ENCODE measurements around the gene LCP1.

Gene LCP1

GRCh38 chr13:46134494-46134893, 47.5 kb downstream of the LCP1 start:
- Histone ChIP-seq H3K27me3 (ENCODE audit: control insufficient read depth in 5 of 5, insufficient read depth in 4 of 5, low read length in 5 of 5) (no peaks in the 10 kb centered on the region), H3K9ac (ENCODE audit: low read length in 5 of 5) (no peak overlapping the region), H3K9me3 (ENCODE audit: control insufficient read depth in 5 of 5, low read length in 5 of 5) (no peaks in the 10 kb centered on the region), H3K27ac (ENCODE audit: low read depth, low read length) (no peak overlapping the region), H3K4me1 (ENCODE audit: control insufficient read depth in 5 of 5, insufficient read depth in 5 of 5, low read length in 5 of 5) (no peaks in the 10 kb centered on the region), H3K36me3 (ENCODE audit: control insufficient read depth in 5 of 5, insufficient read depth in 5 of 5, low read length in 5 of 5) (peaks cover 0 to 48% (median 0%) of the 10 kb centered on the region in 5 donors), H3K4me3 (ENCODE audit: low read depth in 1 of 5, low read length in 5 of 5) (no peak overlapping the region)

GRCh38 chr13:46132109-46132508, 49.9 kb downstream of the LCP1 start:
- no peak overlapping the region for H3K9ac ChIP-seq (ENCODE audit: low read length in 5 of 5)
- peaks cover 0 to 44% (median 0%) of the 10 kb centered on the region in 5 donors for H3K36me3 ChIP-seq (ENCODE audit: control insufficient read depth in 5 of 5, insufficient read depth in 5 of 5, low read length in 5 of 5)
- no peaks in the 10 kb centered on the region for H3K4me1 ChIP-seq (ENCODE audit: control insufficient read depth in 5 of 5, insufficient read depth in 5 of 5, low read length in 5 of 5)
- no peak overlapping the region for H3K27ac ChIP-seq (ENCODE audit: low read depth, low read length)
- no peaks in the 10 kb centered on the region for H3K27me3 ChIP-seq (ENCODE audit: control insufficient read depth in 5 of 5, insufficient read depth in 4 of 5, low read length in 5 of 5)
- no peaks in the 10 kb centered on the region for H3K9me3 ChIP-seq (ENCODE audit: control insufficient read depth in 5 of 5, low read length in 5 of 5)
- H3K4me3 ChIP-seq (ENCODE audit: low read depth in 1 of 5, low read length in 5 of 5) = no peak overlapping the region

- H3K4me3 ChIP-seq (ENCODE audit: low read depth in 1 of 5, low read length in 5 of 5) = no peak overlapping the region
- no peaks in the 10 kb centered on the region for H3K9me3 ChIP-seq (ENCODE audit: control insufficient read depth in 5 of 5, low read length in 5 of 5)
- H3K27ac ChIP-seq (ENCODE audit: low read depth, low read length) = no peak overlapping the region
- H3K9ac ChIP-seq (ENCODE audit: low read length in 5 of 5) = no peak overlapping the region
- no peaks in the 10 kb centered on the region for H3K27me3 ChIP-seq (ENCODE audit: control insufficient read depth in 5 of 5, insufficient read depth in 4 of 5, low read length in 5 of 5)
- H3K36me3 ChIP-seq (ENCODE audit: control insufficient read depth in 5 of 5, insufficient read depth in 5 of 5, low read length in 5 of 5) = peaks cover 0 to 43% (median 0%) of the 10 kb centered on the region in 5 donors
- H3K4me1 ChIP-seq (ENCODE audit: control insufficient read depth in 5 of 5, insufficient read depth in 5 of 5, low read length in 5 of 5) = no peaks in the 10 kb centered on the region
Measured at GRCh38 chr13:46131705-46132104, 50.3 kb downstream of the LCP1 start.

GRCh38 chr13:46129955-46130618, 51.9 kb downstream of the LCP1 start:
- Histone ChIP-seq H3K9me3 (ENCODE audit: control insufficient read depth in 5 of 5, low read length in 5 of 5) (no peaks in the 10 kb centered on the region), H3K4me3 (ENCODE audit: low read depth in 1 of 5, low read length in 5 of 5) (no peak overlapping the region), H3K27ac (ENCODE audit: low read depth, low read length) (no peak overlapping the region), H3K4me1 (ENCODE audit: control insufficient read depth in 5 of 5, insufficient read depth in 5 of 5, low read length in 5 of 5) (peaks cover 0 to 10% (median 0%) of the 10 kb centered on the region in 5 donors), H3K36me3 (ENCODE audit: control insufficient read depth in 5 of 5, insufficient read depth in 5 of 5, low read length in 5 of 5) (peaks cover 0 to 29% (median 0%) of the 10 kb centered on the region in 5 donors), H3K9ac (ENCODE audit: low read length in 5 of 5) (no peak overlapping the region), H3K27me3 (ENCODE audit: control insufficient read depth in 5 of 5, insufficient read depth in 4 of 5, low read length in 5 of 5) (no peaks in the 10 kb centered on the region)

GRCh38 chr13:46129124-46129523, 52.9 kb downstream of the LCP1 start:
- no peak overlapping the region for H3K27ac ChIP-seq (ENCODE audit: low read depth, low read length)
- H3K4me3 ChIP-seq (ENCODE audit: low read depth in 1 of 5, low read length in 5 of 5) = no peak overlapping the region
- no peaks in the 10 kb centered on the region for H3K9me3 ChIP-seq (ENCODE audit: control insufficient read depth in 5 of 5, low read length in 5 of 5)
- peaks cover 0 to 29% (median 0%) of the 10 kb centered on the region in 5 donors for H3K36me3 ChIP-seq (ENCODE audit: control insufficient read depth in 5 of 5, insufficient read depth in 5 of 5, low read length in 5 of 5)
- H3K27me3 ChIP-seq (ENCODE audit: control insufficient read depth in 5 of 5, insufficient read depth in 4 of 5, low read length in 5 of 5) = no peaks in the 10 kb centered on the region
- H3K9ac ChIP-seq (ENCODE audit: low read length in 5 of 5) = no peak overlapping the region
- H3K4me1 ChIP-seq (ENCODE audit: control insufficient read depth in 5 of 5, insufficient read depth in 5 of 5, low read length in 5 of 5) = peaks cover 0 to 11% (median 0%) of the 10 kb centered on the region in 5 donors

- Histone ChIP-seq H3K27me3 (ENCODE audit: control insufficient read depth in 5 of 5, insufficient read depth in 4 of 5, low read length in 5 of 5) (no peaks in the 10 kb centered on the region), H3K27ac (ENCODE audit: low read depth, low read length) (no peak overlapping the region), H3K4me1 (ENCODE audit: control insufficient read depth in 5 of 5, insufficient read depth in 5 of 5, low read length in 5 of 5) (peaks cover 0 to 11% (median 0%) of the 10 kb centered on the region in 5 donors), H3K4me3 (ENCODE audit: low read depth in 1 of 5, low read length in 5 of 5) (no peak overlapping the region), H3K9me3 (ENCODE audit: control insufficient read depth in 5 of 5, low read length in 5 of 5) (no peaks in the 10 kb centered on the region), H3K36me3 (ENCODE audit: control insufficient read depth in 5 of 5, insufficient read depth in 5 of 5, low read length in 5 of 5) (peaks cover 0 to 22% (median 0%) of the 10 kb centered on the region in 5 donors), H3K9ac (ENCODE audit: low read length in 5 of 5) (no peak overlapping the region)
Measured at GRCh38 chr13:46127358-46128023, 54.5 kb downstream of the LCP1 start.

- Histone ChIP-seq H3K4me3 (ENCODE audit: low read depth in 1 of 5, low read length in 5 of 5) (no peak overlapping the region), H3K36me3 (ENCODE audit: control insufficient read depth in 5 of 5, insufficient read depth in 5 of 5, low read length in 5 of 5) (peaks cover 0 to 17% (median 0%) of the 10 kb centered on the region in 5 donors), H3K9me3 (ENCODE audit: control insufficient read depth in 5 of 5, low read length in 5 of 5) (no peaks in the 10 kb centered on the region), H3K4me1 (ENCODE audit: control insufficient read depth in 5 of 5, insufficient read depth in 5 of 5, low read length in 5 of 5) (peaks cover 0 to 11% (median 0%) of the 10 kb centered on the region in 5 donors), H3K9ac (ENCODE audit: low read length in 5 of 5) (no peak overlapping the region), H3K27ac (ENCODE audit: low read depth, low read length) (no peak overlapping the region), H3K27me3 (ENCODE audit: control insufficient read depth in 5 of 5, insufficient read depth in 4 of 5, low read length in 5 of 5) (no peaks in the 10 kb centered on the region)
Measured at GRCh38 chr13:46126552-46127357, 55.2 kb downstream of the LCP1 start.

- H3K36me3 ChIP-seq (ENCODE audit: control insufficient read depth in 5 of 5, insufficient read depth in 5 of 5, low read length in 5 of 5) = peaks cover 0 to 17% (median 0%) of the 10 kb centered on the region in 5 donors
- H3K27me3 ChIP-seq (ENCODE audit: control insufficient read depth in 5 of 5, insufficient read depth in 4 of 5, low read length in 5 of 5) = no peaks in the 10 kb centered on the region
- H3K9me3 ChIP-seq (ENCODE audit: control insufficient read depth in 5 of 5, low read length in 5 of 5) = no peaks in the 10 kb centered on the region
- H3K4me1 ChIP-seq (ENCODE audit: control insufficient read depth in 5 of 5, insufficient read depth in 5 of 5, low read length in 5 of 5) = peaks cover 0 to 11% (median 0%) of the 10 kb centered on the region in 5 donors
- H3K4me3 ChIP-seq (ENCODE audit: low read depth in 1 of 5, low read length in 5 of 5) = no peak overlapping the region
- no peak overlapping the region for H3K9ac ChIP-seq (ENCODE audit: low read length in 5 of 5)
- H3K27ac ChIP-seq (ENCODE audit: low read depth, low read length) = no peak overlapping the region
Measured at GRCh38 chr13:46126056-46126455, 55.9 kb downstream of the LCP1 start.

- Histone ChIP-seq H3K27ac (ENCODE audit: low read depth, low read length) (no peak overlapping the region), H3K27me3 (ENCODE audit: control insufficient read depth in 5 of 5, insufficient read depth in 4 of 5, low read length in 5 of 5) (no peaks in the 10 kb centered on the region), H3K36me3 (ENCODE audit: control insufficient read depth in 5 of 5, insufficient read depth in 5 of 5, low read length in 5 of 5) (peaks cover 0 to 16% (median 0%) of the 10 kb centered on the region in 5 donors), H3K4me1 (ENCODE audit: control insufficient read depth in 5 of 5, insufficient read depth in 5 of 5, low read length in 5 of 5) (peaks cover 0 to 11% (median 0%) of the 10 kb centered on the region in 5 donors), H3K9ac (ENCODE audit: low read length in 5 of 5) (no peak overlapping the region), H3K4me3 (ENCODE audit: low read depth in 1 of 5, low read length in 5 of 5) (no peak overlapping the region), H3K9me3 (ENCODE audit: control insufficient read depth in 5 of 5, low read length in 5 of 5) (no peaks in the 10 kb centered on the region)
Measured at GRCh38 chr13:46124967-46125933, 56.7 kb downstream of the LCP1 start.
